HepG2 (cell line): ENCODE data around the gene CDX1. TPM values are rescaled to one million over a fixed set of nuclear protein-coding genes. Genes with fewer than 3 reads are reported as not detected.

Experiments used
- ATAC-seq: fragments of 200-7000 bp; cut with Tn5 transposase; 3 replicates; pipeline ENCODE4 v1.9.1; 2020; ENCODE audit warnings: mild to moderate bottlenecking, moderate library complexity
- BruUV-seq: library from RNA; stranded (reverse); fragments of 400-500 nt; replicated peaks from 2 replicates; lab custom pipeline; 2021; lab: Mats Ljungman, UMichigan
- CTCF ChIA-PET: fragments of 300-600 bp; formaldehyde crosslinking; extraction: SDS; loops from one replicate; lab custom pipeline; 2021; ENCODE audit warnings: low total read pairs, inconsistent platforms, low intra/inter-chr PET ratio; lab: Yijun Ruan, JAX
- POLR2A ChIA-PET: fragments of 350-600 bp; sonication (Branson Sonifier 250); formaldehyde crosslinking; loops from one replicate; lab custom pipeline; 2020; ENCODE audit warnings: antibody characterized with exemption, inconsistent platforms; lab: Yijun Ruan, JAX
- DNase-seq: peaks from one replicate; pipeline ENCODE4 v3.0.0-alpha.2; 2015; ENCODE audit warnings: low spot score
- FAIRE-seq: peaks from 3 replicates; lab custom pipeline; 2011; peaks lifted over from hg19 to GRCh38; lab: Jason Lieb, UNC
- H2AFZ ChIP-seq: one replicate; pipeline ENCODE4 v1.6.1; 2011; ENCODE audit warnings: low read length, inconsistent platforms
- H3K27ac ChIP-seq: fragments of 300-600 bp; 3 replicates; pipeline ENCODE4 v1.8.0; 2011; ENCODE audit warnings: mixed run types, mild to moderate bottlenecking, mixed read lengths, low read length, inconsistent platforms; ENCODE audit not compliant: insufficient read depth; ENCODE audit errors: extremely low read length
- H3K27me3 ChIP-seq, 2 experiments: fragments of 200-600 bp in 1 of 2; 2 replicates in 1 of 2; 3 replicates in 1 of 2; pipeline versions ENCODE4 v1.6.0 to v1.8.0; 2011; ENCODE audit warnings: low read length in 2 of 2, mild to moderate bottlenecking in 2 of 2, moderate library complexity in 2 of 2, inconsistent platforms in 1 of 2; ENCODE audit not compliant: insufficient read depth in 2 of 2, control insufficient read depth in 1 of 2
- H3K36me3 ChIP-seq, 2 experiments: fragments of 200-600 bp in 1 of 2; replicated peaks in 1 of 2; 2 replicates in 1 of 2; 3 replicates in 1 of 2; pipeline versions ENCODE4 v1.5.1 to v1.8.0; 2011; ENCODE audit warnings: low read length in 2 of 2, inconsistent platforms in 1 of 2; ENCODE audit not compliant: insufficient read depth in 2 of 2, control insufficient read depth in 1 of 2
- H3K4me1 ChIP-seq: 2 replicates; pipeline ENCODE4 v1.5.1; 2012; ENCODE audit warnings: low read length, inconsistent platforms; ENCODE audit not compliant: insufficient read depth
- H3K4me2 ChIP-seq: 2 replicates; pipeline ENCODE4 v1.6.0; 2011; ENCODE audit warnings: low read depth, low read length, inconsistent platforms
- H3K4me3 ChIP-seq, 3 experiments: fragments of 200-600 bp in 1 of 3; sonication (generic), shearing (Covaris generic) in 1 of 3; replicated peaks in 1 of 3; 2 replicates each; pipeline ENCODE4 v1.5.1; 2011 to 2016; ENCODE audit warnings: low read length in 3 of 3, inconsistent platforms in 2 of 3, low read depth in 2 of 3, mild to moderate bottlenecking in 2 of 3, control low read depth in 1 of 3, mixed read lengths in 1 of 3; ENCODE audit not compliant: insufficient read depth in 1 of 3
- H3K79me2 ChIP-seq: one replicate; pipeline ENCODE4 v1.6.1; 2011; ENCODE audit warnings: low read length, inconsistent platforms; ENCODE audit not compliant: insufficient read depth
- H3K9ac ChIP-seq: 2 replicates; pipeline ENCODE4 v1.6.0; 2011; ENCODE audit warnings: mild to moderate bottlenecking, low read depth, low read length, inconsistent platforms; ENCODE audit not compliant: insufficient read depth
- H3K9me3 ChIP-seq: 2 replicates; pipeline ENCODE4 v1.5.1; 2012; ENCODE audit warnings: mild to moderate bottlenecking, low read length
- H4K20me1 ChIP-seq: 2 replicates; pipeline ENCODE4 v1.6.0; 2011; ENCODE audit warnings: inconsistent platforms, mild to moderate bottlenecking, low read length, moderate library complexity; ENCODE audit not compliant: insufficient read depth
- MEIS1 ChIP-seq: sonication (generic); formaldehyde crosslinking; IDR thresholded peaks from 2 replicates; pipeline ENCODE4 v1.9.0; 2021; ENCODE audit warnings: mild to moderate bottlenecking, missing genetic modification reagents, moderate library complexity, borderline replicate concordance
- NFKB2 ChIP-seq: sonication (generic); formaldehyde crosslinking; IDR thresholded peaks from 2 replicates; pipeline ENCODE4 v1.4.0; 2020; ENCODE audit warnings: missing genetic modification reagents, borderline replicate concordance
- NR1H2 ChIP-seq: sonication (generic); formaldehyde crosslinking; IDR thresholded peaks from 2 replicates; pipeline ENCODE4 v1.8.1; 2022; ENCODE audit warnings: low read depth, missing genetic modification reagents, borderline replicate concordance
- SAFB2 ChIP-seq: sonication (generic); formaldehyde crosslinking; IDR thresholded peaks from 2 replicates; pipeline ENCODE4 v1.5.1; 2020; ENCODE audit warnings: missing genetic modification reagents, low read depth, mild to moderate bottlenecking, borderline replicate concordance
- ZBTB1 ChIP-seq: sonication (generic); formaldehyde crosslinking; IDR thresholded peaks from 2 replicates; pipeline ENCODE4 v1.4.0; 2020; ENCODE audit warnings: missing genetic modification reagents, borderline replicate concordance
- ZKSCAN8 ChIP-seq: IDR thresholded peaks from 2 replicates; pipeline ENCODE4 v1.6.1; 2016; ENCODE audit warnings: borderline replicate concordance, missing genetic modification reagents, missing compliant biosample characterization
- ZNF446 ChIP-seq: sonication (generic); formaldehyde crosslinking; IDR thresholded peaks from 2 replicates; pipeline ENCODE4 v1.5.0; 2020; ENCODE audit warnings: mild to moderate bottlenecking, missing genetic modification reagents
- ZNF574 ChIP-seq: sonication (generic); formaldehyde crosslinking; IDR thresholded peaks from 2 replicates; pipeline ENCODE4 v1.4.0; 2020; ENCODE audit warnings: missing genetic modification reagents
- ZNF687 ChIP-seq: sonication (generic); formaldehyde crosslinking; IDR thresholded peaks from 2 replicates; pipeline ENCODE4 v1.5.1; 2020; ENCODE audit warnings: mild to moderate bottlenecking, missing genetic modification reagents, moderate library complexity
- WGBS: methylation state at CpG from one replicate; pipeline ENCODE4 v1.1.6; 2017; ENCODE audit warnings: low lambda C conversion rate; 5-methylcytosine and 5-hydroxymethylcytosine counted together
- in situ Hi-C: cut with HindIII; loops from 2 replicates; pipeline ENCODE4 v1.10.0; 2017; ENCODE audit warnings: low pct_unique_long_range_greater_than_20kb; ENCODE audit not compliant: extremely low pct_ligation_motif_present
- intact Hi-C: fragments of 100-400 bp; cut with micrococcal nuclease; formaldehyde crosslinking; loops from one replicate; pipeline ENCODE4 v1.10.0; 2022; ENCODE audit not compliant: unreplicated experiment
- polyA plus RNA-seq, 8 experiments: library from polyadenylated mRNA; depleted of rRNA in 3 of 8; stranded (reverse) in 7 of 8; unstranded in 1 of 8; fragments of >200 nt; fragmentation: Illumina TruSeq in 4 of 8; extraction: Trizol in 4 of 8; gene quantifications; 2 replicates each; pipeline versions ENCODE4 v1.2.1 to v1.2.3, GENCODE V29; 2011 to 2016; ENCODE audit warnings: low read depth in 4 of 8, missing spikeins in 1 of 8, mixed read lengths in 1 of 8; ENCODE audit not compliant: insufficient read depth in 1 of 8
- total RNA-seq, 5 experiments: library from RNA; depleted of rRNA; stranded (reverse); fragments of >200 nt; fragmentation: Illumina TruSeq; extraction: Trizol; gene quantifications; 2 replicates each; pipeline ENCODE4 v1.2.3, GENCODE V29; 2016; ENCODE audit warnings: low read depth in 1 of 5

Gene CDX1
- total and polyA plus RNA-seq, 2 of the 13 experiments (the other 11 are each of a cell fraction or from before 2014, with no cell fraction given) = not detected

GRCh38 chr5:150123542-150123941 lies 43.0 kb upstream of the CDX1 start:
- Histone ChIP-seq H3K9ac (no peak overlapping the region), H3K4me1 (peaks cover 24% of the 10 kb centered on the region), H2AFZ (no peak overlapping the region), H3K79me2 (no peaks in the 10 kb centered on the region), H3K9me3 (no peaks in the 10 kb centered on the region), H3K36me3 (no peaks in the 10 kb centered on the region), H3K27ac (no peak overlapping the region), H4K20me1 (no peaks in the 10 kb centered on the region), H3K27me3 (no peaks in the 10 kb centered on the region), H3K4me3 (no peak overlapping the region), H3K4me2 (no peak overlapping the region)
- in situ Hi-C loops = no loop called here
- ATAC-seq (no peak), FAIRE-seq (no peak), DNase-seq (no peak)
- POLR2A ChIA-PET = interaction anchor here (1.0 kb wide), 1 partner anchor 68 kb away, joined by 3 read pairs; no protein-coding TSS in a partner anchor
- BruUV-seq = no TSS peak
- WGBS = 70% methylated on average over 4 of the region's 4 CpGs
- TF ChIP-seq ZNF446 (no peak), ZKSCAN8 (CRISPR knock-in tag) (no peak), MEIS1 (CRISPR knock-in tag) (no peak), NFKB2 (CRISPR knock-in tag) (no peak), SAFB2 (CRISPR knock-in tag) (no peak), ZBTB1 (no peak), NR1H2 (CRISPR knock-in tag) (no peak), ZNF574 (no peak), ZNF687 (CRISPR knock-in tag) (no peak)
- CTCF ChIA-PET = no interaction called here
- intact Hi-C loops = loop anchor here (10.0 kb wide), 1 partner anchor 289 kb away; no protein-coding TSS in a partner anchor
